GM19468 (cell line): ENCODE data around the gene PLXNA1.

Experiments used
- ATAC-seq: cut with Tn5 transposase; IDR thresholded peaks from one replicate; pipeline ENCODE4 v1.9.1; 2021; ENCODE audit warnings: mild to moderate bottlenecking, moderate library complexity, moderate number of reproducible peaks; ENCODE audit not compliant: unreplicated experiment; ENCODE audit errors: extremely low read depth

The PLXNA1 gene

GRCh38 chr3:126964261-126964660 is 18.7 kb upstream of the PLXNA1 start:
- ATAC-seq: no peak

DNA sequence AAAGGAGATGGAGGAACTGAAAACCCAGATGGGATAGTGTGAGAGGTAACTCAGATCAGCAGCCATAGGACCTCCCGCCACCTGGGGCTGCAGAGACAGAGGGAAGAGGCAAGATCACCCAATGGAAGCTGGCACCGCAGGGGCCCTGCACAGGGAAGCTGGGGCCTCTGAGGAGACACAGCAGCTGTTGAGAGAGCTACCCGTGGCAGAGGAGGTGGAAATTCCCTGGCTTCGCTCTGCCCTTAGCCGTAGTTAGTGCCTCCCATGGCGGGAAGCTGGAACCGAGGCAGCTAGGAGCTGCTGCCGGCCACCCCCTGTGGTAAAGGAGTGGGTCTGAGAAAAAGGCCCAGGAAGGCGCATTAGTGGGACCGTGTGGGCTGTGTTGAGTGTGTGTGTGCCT is 18.0 kb upstream of the PLXNA1 start:
- ATAC-seq: no peak

GRCh38 chr3:126965526-126966080 is 17.3 kb upstream of the PLXNA1 start:
- no peak for ATAC-seq

GRCh38 chr3:126967386-126967785 is 15.5 kb upstream of the PLXNA1 start:
- no peak for ATAC-seq

DNA sequence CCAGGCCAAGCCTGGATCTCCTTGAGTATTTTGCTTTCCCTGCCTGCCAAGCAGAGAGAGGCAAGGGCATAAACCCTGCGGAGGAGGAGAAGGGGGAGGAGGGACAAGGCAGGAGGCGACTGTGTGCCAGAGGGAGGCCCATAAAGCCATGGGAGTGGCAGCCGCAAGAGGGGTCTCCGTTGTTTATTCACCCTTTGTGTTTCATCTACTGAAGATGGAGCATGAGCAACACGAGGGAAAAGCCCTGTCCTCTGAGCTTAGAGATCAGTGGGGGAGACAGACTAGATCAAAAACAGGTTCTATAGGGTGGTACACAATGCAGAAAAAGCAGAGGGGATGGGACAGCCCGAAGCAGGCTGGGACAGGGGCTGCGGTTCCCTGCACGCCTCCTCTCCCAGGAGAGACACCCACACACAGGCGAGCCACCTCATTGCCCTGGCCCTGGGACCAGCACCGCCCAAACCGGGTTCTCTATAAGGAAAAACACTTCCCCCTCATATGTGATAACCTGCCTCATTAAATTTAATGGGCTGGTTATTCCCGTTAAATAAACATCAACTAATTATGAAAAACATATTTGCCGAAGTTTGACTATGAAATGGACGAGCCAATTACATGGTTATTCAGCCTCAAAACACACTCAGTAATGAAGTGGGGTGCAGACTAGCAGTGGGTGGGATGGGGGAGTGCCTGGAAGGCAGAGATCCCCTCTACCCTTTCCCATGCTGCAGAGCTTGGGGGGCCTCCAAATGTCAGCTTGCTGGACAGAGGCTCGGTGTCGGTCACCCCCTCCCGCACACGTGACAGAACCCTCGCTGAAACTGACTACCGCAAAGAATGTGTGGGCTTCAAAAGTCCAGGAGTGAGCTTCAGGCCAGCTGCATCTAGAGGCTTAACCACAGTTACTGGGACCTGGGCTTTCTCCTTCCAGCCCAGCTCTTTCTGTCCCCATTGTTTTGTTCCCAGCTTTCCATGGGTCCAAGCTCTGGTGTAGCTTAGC is 14.2 kb upstream of the PLXNA1 start:
- no peak for ATAC-seq

DNA sequence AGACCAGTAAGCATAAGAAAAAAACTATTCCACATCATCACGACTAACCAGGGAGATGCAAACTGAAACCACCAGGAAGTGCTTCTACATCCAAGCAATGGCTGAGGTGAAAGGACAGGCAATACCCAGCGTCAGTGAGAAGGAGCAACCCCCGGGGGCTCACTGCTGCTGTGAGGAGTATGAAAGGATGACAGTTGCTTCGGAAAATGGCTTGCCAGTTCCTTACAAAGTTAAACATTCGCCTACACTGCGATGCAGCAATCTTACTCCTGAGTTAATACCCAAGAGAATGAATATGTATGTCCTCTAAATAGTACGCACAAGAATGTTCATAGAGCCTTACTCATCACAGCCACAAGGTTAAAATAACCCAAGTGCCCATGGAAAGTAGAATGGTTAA is 13.3 kb upstream of the PLXNA1 start:
- no peak for ATAC-seq

GRCh38 chr3:126970101-126970500 is 12.8 kb upstream of the PLXNA1 start:
- no peak for ATAC-seq

- ATAC-seq: no peak
Measured at GRCh38 chr3:126970921-126971320, 12.0 kb upstream of the PLXNA1 start.

DNA sequence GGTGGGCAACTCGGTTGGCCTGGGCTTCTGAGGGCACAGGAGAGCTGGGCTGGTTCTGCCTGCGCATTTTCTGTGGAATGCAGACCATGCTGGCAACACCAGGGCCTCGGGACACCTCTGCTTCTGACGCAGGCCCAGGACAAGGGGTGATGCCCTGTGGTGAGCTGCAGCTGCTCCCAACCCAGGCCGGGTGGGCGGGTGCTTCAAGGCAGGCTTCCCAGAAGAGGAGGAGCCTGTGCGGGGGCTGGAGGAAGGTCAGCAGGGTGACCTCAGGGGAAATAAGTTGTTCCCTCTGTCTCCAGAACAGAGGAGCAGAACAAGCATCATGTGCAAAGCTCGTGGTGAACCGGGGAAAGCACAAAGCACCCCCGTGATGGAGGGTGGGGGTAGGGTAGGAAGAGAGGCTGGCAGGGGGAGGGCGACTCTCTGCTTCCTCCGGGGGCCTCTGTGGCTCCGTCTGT is 11.0 kb upstream of the PLXNA1 start:
- no peak for ATAC-seq

- ATAC-seq: no peak
Measured at GRCh38 chr3:126972866-126973265, 10.0 kb upstream of the PLXNA1 start.

- no peak for ATAC-seq
Measured at GRCh38 chr3:126973814-126974213, 9.1 kb upstream of the PLXNA1 start.

- no peak for ATAC-seq
Measured at GRCh38 chr3:126974756-126975155, 8.2 kb upstream of the PLXNA1 start.

DNA sequence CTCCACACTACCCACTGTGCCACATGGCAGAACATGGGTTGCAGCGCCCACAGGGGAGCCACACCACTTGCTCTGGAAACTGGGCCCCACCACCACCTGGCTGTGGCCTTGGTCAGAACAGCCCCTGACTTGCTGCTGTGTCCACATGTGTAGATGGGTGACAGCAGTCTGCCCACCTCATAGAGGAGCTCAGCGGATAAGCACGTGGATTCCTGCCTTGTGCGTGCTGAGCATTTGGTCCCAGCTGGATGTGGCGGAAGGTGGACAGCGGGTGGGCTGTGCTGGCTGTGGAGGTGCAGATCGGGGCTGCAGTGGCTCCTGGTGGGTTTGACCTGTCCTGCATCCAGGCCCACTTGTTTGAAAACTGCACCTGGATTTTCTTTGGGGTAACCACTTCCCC is 6.0 kb upstream of the PLXNA1 start:
- no peak for ATAC-seq

DNA sequence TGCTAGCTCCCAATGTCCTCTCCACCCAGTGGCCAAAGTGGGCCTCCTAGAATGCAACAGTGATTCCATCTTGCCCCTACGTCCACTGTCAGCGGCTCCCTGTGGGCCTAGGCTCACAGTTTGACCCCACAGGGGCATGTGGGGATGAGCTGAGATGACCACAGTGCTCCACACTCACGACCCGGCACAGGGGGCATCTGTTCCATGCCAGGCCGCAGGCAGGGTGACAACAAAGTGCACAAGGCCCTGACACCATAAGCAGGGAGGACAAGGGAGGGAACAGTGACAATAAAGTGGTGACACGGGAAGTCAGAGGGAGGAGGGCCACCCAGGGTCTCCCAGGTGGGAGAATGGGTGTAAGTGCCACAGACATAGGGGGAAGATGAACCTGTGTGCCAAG is 5.1 kb upstream of the PLXNA1 start:
- no peak for ATAC-seq

- ATAC-seq: no peak
Measured at GRCh38 chr3:126978291-126978690, 4.6 kb upstream of the PLXNA1 start.

GRCh38 chr3:126979046-126979628 is 3.8 kb upstream of the PLXNA1 start:
- ATAC-seq: no peak

- ATAC-seq: no peak
Measured at GRCh38 chr3:126980266-126980811, 2.6 kb upstream of the PLXNA1 start.

GRCh38 chr3:126982126-126982470 is 817 bp upstream of the PLXNA1 start:
- ATAC-seq: peak; percentile 11

DNA sequence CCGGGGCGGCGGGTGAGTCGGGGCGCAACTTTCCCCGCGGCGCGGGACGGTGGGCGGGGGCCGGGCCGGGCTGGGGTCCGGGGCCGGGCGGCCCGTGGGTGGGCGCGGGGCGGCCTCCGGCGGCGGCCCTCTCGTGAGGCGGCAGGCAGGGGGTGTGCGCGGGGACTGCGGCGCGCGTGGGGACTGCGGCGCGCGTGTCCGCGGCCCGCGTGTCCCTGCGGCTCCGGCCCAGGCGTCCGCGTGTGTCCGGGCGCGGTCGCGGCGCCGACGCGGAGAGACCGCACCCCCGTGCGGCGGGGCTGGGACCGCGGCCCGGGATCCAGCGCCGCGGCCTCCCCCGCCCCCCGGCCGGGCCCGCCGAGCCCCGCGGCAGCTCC is 349 bp downstream of the PLXNA1 start:
- no peak for ATAC-seq

- no peak for ATAC-seq
Measured at GRCh38 chr3:126983653-126984390, 907 bp downstream of the PLXNA1 start.
